DND-41 (cell line): ENCODE data around the gene RABGAP1L.

ENCODE experiments used
- ATAC-seq: fragments of 200-7000 bp; cut with Tn5 transposase; 3 replicates; pipeline ENCODE4 v1.9.1; 2021; ENCODE audit warnings: low read depth; ENCODE audit not compliant: insufficient read depth
- DNase-seq: peaks from one replicate; pipeline ENCODE4 v3.0.0-alpha.2; 2020
- H2AFZ ChIP-seq: 2 replicates; pipeline ENCODE4 v1.6.0; 2012; ENCODE audit warnings: low read depth, low read length
- H3K27ac ChIP-seq: 2 replicates; pipeline ENCODE4 v1.5.1; 2012; ENCODE audit warnings: low read length, inconsistent platforms
- H3K27me3 ChIP-seq: fragments of 200-600 bp; sonication (generic); 2 replicates; pipeline ENCODE4 v1.6.0; 2012; ENCODE audit warnings: low read length, mild to moderate bottlenecking, inconsistent platforms; ENCODE audit not compliant: insufficient read depth, poor library complexity
- H3K36me3 ChIP-seq: 2 replicates; pipeline ENCODE4 v1.5.1; 2012; ENCODE audit warnings: low read length, inconsistent platforms; ENCODE audit not compliant: insufficient read depth
- H3K4me1 ChIP-seq: 2 replicates; pipeline ENCODE4 v1.5.1; 2012; ENCODE audit warnings: mild to moderate bottlenecking, low read length; ENCODE audit not compliant: insufficient read depth
- H3K4me2 ChIP-seq: 2 replicates; pipeline ENCODE4 v1.6.0; 2012; ENCODE audit warnings: mild to moderate bottlenecking, moderate library complexity, low read length, inconsistent platforms; ENCODE audit not compliant: insufficient read depth
- H3K4me3 ChIP-seq, 2 experiments: fragments of 200-600 bp in 1 of 2; shearing (Covaris generic) in 1 of 2; 2 replicates each; pipeline ENCODE4 v1.5.1; 2012 to 2016; ENCODE audit warnings: inconsistent platforms in 2 of 2, low read length in 2 of 2, mild to moderate bottlenecking in 2 of 2, low read depth in 1 of 2, moderate library complexity in 1 of 2
- H3K79me2 ChIP-seq: 2 replicates; pipeline ENCODE4 v1.6.0; 2012; ENCODE audit warnings: low read length, inconsistent platforms; ENCODE audit not compliant: insufficient read depth
- H3K9ac ChIP-seq: 2 replicates; pipeline ENCODE4 v1.6.0; 2012; ENCODE audit warnings: low read depth, mild to moderate bottlenecking, inconsistent platforms, low read length, moderate library complexity
- H3K9me3 ChIP-seq: 2 replicates; pipeline ENCODE4 v1.5.1; 2012; ENCODE audit warnings: low read length, moderate library complexity, mild to moderate bottlenecking, inconsistent platforms; ENCODE audit not compliant: insufficient read depth, severe bottlenecking
- H4K20me1 ChIP-seq: 2 replicates; pipeline ENCODE4 v1.6.0; 2012; ENCODE audit warnings: low read length; ENCODE audit not compliant: insufficient read depth
- EZH2 ChIP-seq: IDR thresholded peaks from 3 replicates; pipeline ENCODE4 v1.6.1; 2012; ENCODE audit warnings: borderline replicate concordance, low read depth, mild to moderate bottlenecking, moderate library complexity, low read length, inconsistent platforms; ENCODE audit not compliant: severe bottlenecking
- TF ChIP-seq, protein P1 (sequence below): IDR thresholded peaks from 2 replicates; pipeline ENCODE4 v1.5.1; 2012; ENCODE audit warnings: borderline replicate concordance, low read length, moderate library complexity, mild to moderate bottlenecking; ENCODE audit not compliant: poor library complexity, severe bottlenecking; ENCODE audit errors: extremely low read depth

Gene RABGAP1L

DNA sequence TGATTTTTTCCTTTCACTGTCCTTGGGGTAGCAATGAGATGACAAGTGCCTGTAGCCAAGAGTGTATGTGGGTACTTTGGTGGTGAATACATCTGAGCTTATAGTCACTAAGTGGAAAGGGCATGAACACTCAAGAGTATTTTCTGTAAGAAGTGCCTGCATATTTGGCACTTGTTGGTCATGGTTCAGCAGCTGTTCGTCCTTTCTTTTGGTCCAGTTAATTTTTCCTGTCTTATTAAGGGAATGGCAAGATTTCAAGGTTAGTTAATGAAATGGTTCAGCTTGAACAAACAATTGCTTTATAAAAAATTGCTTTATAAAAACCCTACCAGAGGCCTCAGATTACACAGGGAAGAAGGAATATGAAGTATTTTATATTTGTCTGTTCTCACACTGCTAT is 239.9 kb downstream of the RABGAP1L start:
- no peak for TF ChIP-seq EZH2
- TF ChIP-seq, protein P1, sequence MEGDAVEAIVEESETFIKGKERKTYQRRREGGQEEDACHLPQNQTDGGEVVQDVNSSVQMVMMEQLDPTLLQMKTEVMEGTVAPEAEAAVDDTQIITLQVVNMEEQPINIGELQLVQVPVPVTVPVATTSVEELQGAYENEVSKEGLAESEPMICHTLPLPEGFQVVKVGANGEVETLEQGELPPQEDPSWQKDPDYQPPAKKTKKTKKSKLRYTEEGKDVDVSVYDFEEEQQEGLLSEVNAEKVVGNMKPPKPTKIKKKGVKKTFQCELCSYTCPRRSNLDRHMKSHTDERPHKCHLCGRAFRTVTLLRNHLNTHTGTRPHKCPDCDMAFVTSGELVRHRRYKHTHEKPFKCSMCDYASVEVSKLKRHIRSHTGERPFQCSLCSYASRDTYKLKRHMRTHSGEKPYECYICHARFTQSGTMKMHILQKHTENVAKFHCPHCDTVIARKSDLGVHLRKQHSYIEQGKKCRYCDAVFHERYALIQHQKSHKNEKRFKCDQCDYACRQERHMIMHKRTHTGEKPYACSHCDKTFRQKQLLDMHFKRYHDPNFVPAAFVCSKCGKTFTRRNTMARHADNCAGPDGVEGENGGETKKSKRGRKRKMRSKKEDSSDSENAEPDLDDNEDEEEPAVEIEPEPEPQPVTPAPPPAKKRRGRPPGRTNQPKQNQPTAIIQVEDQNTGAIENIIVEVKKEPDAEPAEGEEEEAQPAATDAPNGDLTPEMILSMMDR, result no peak
- H3K27me3 ChIP-seq, result no peaks in the 10 kb centered on the region
- H3K27ac ChIP-seq, result no peak overlapping the region
- no peaks in the 10 kb centered on the region for H4K20me1 ChIP-seq
- DNase-seq, result no peak
- H3K4me2 ChIP-seq, result no peak overlapping the region
- H2AFZ ChIP-seq, result no peak overlapping the region
- no peaks in the 10 kb centered on the region for H3K9me3 ChIP-seq
- no peak overlapping the region for H3K9ac ChIP-seq
- H3K4me3 ChIP-seq, result no peak overlapping the region
- no peaks in the 10 kb centered on the region for H3K4me1 ChIP-seq
- no peaks in the 10 kb centered on the region for H3K79me2 ChIP-seq
- H3K36me3 ChIP-seq, result peaks cover 7% of the 10 kb centered on the region; the same call in 1 of the 2 replicates
- no peak for ATAC-seq

DNA sequence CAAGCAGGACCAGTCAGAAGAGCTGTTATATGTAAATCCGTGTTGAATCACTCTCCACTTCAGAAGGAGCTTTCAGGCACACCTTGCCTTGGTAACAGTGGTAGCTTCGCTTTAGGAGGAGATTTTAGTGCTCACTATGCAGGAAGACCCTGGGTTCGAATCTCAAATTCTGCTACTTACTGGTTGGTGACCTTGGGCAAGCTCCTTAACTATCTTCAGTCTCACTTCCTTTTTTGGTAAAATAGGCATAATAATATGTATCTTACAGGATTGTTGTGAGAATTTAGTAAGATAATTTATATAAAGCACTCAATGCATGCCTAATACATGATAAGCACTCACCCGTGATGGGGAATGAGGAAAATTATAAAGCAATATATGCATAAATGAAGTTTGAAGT is 241.8 kb downstream of the RABGAP1L start:
- ATAC-seq (no peak), DNase-seq (no peak)
- H3K79me2 ChIP-seq, result no peaks in the 10 kb centered on the region
- H3K9me3 ChIP-seq, result no peaks in the 10 kb centered on the region
- H3K9ac ChIP-seq, result no peak overlapping the region
- TF ChIP-seq, protein P1, result no peak
- no peak for TF ChIP-seq EZH2
- H2AFZ ChIP-seq, result no peak overlapping the region
- no peaks in the 10 kb centered on the region for H3K27me3 ChIP-seq
- no peak overlapping the region for H3K4me2 ChIP-seq
- no peaks in the 10 kb centered on the region for H4K20me1 ChIP-seq
- no peak overlapping the region for H3K27ac ChIP-seq
- peaks cover 7% of the 10 kb centered on the region; the same call in 1 of the 2 replicates for H3K36me3 ChIP-seq
- H3K4me3 ChIP-seq, result no peak overlapping the region
- H3K4me1 ChIP-seq, result no peaks in the 10 kb centered on the region

DNA sequence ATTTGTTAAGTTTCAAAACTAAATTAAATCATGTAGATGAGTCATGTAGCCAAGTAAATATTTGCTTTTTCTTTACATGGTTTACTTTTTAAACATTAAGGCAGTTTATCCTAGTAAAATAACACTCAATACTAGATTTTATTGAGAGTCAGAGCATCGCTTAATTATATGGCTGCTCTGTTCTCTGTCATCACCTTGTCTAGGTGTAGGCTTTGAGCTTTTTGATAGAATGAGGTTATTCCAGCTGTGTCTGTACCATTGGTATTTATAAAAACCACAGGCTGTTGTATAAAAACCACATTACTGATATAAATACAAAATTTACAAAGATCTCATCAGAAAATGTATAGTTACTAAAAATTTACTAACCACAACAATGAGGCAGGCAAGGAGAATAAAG is 245.9 kb downstream of the RABGAP1L start:
- Histone ChIP-seq H3K27me3 (no peaks in the 10 kb centered on the region), H3K36me3 (no peaks in the 10 kb centered on the region), H3K4me3 (no peak overlapping the region), H3K79me2 (no peaks in the 10 kb centered on the region), H2AFZ (no peak overlapping the region), H3K27ac (no peak overlapping the region), H3K4me2 (no peak overlapping the region), H4K20me1 (no peaks in the 10 kb centered on the region), H3K9ac (no peak overlapping the region), H3K4me1 (no peaks in the 10 kb centered on the region), H3K9me3 (no peaks in the 10 kb centered on the region)
- ATAC-seq, result no peak; the same call in 2 of the 3 replicates
- DNase-seq, result no peak
- TF ChIP-seq, protein P1, result no peak
- no peak for TF ChIP-seq EZH2

DNA sequence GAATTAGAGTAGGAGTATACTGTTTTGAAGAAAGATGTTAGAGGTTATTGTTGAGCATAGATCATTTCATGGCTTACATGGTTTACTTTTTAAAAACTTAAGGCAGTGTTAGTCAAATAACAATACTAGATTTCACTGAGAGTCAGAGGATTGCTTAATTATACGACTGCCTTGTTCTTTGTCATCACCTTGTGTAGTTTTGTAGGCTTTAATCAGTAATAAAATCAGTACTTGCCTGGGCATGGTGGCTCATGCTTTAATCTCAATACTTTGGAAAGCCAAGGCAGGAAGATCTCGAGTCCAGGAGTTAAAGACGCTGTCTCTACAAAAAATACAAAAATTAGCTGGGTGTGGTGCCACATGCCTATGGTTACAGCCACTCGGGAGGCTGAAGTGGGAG is 247.1 kb downstream of the RABGAP1L start:
- no peaks in the 10 kb centered on the region for H3K9me3 ChIP-seq
- ATAC-seq (no peak), DNase-seq (no peak)
- H3K4me2 ChIP-seq, result no peak overlapping the region
- TF ChIP-seq, protein P1, result no peak
- no peak for TF ChIP-seq EZH2
- H3K4me3 ChIP-seq, result no peak overlapping the region
- no peaks in the 10 kb centered on the region for H3K4me1 ChIP-seq
- H3K27me3 ChIP-seq, result no peaks in the 10 kb centered on the region
- no peak overlapping the region for H3K27ac ChIP-seq
- no peak overlapping the region for H3K9ac ChIP-seq
- H2AFZ ChIP-seq, result no peak overlapping the region
- no peaks in the 10 kb centered on the region for H3K36me3 ChIP-seq
- no peaks in the 10 kb centered on the region for H4K20me1 ChIP-seq
- no peaks in the 10 kb centered on the region for H3K79me2 ChIP-seq
